Measurements from ENCODE around the gene BTRC.

BTRC gene

DNA sequence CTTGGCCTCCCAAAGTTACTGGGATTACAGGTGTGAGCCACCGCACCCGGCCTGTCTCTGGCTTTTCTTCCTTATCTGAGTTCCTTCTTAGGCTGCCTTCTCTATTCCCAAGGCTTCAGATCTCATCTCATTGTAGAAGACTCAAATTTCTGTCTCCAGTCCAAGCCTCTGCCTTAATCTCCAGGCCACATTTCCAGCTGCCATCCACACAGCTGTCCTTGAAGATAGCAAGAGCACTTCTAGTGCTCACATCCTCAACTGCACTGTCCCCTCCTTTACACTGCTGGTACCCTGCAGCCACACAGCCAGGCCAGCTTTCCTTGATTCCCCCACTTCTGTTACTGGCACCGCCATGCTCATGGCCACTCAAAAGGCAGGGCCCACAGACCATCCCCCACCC, 198.5 kb downstream of the BTRC start:
- TF ChIP-seq, protein P1, sequence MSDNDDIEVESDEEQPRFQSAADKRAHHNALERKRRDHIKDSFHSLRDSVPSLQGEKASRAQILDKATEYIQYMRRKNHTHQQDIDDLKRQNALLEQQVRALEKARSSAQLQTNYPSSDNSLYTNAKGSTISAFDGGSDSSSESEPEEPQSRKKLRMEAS (IDR thresholded peaks at IDR 0.05; ENCODE audit: low read depth, low read length) = no peak
- TF ChIP-seq POLR2A (IDR thresholded peaks at IDR 0.05; ENCODE audit: extremely low read depth, insufficient read length) (no peak), MYC (IDR thresholded peaks at IDR 0.05; ENCODE audit: low read depth, low read length) (no peak)
- TF ChIP-seq, protein P2, sequence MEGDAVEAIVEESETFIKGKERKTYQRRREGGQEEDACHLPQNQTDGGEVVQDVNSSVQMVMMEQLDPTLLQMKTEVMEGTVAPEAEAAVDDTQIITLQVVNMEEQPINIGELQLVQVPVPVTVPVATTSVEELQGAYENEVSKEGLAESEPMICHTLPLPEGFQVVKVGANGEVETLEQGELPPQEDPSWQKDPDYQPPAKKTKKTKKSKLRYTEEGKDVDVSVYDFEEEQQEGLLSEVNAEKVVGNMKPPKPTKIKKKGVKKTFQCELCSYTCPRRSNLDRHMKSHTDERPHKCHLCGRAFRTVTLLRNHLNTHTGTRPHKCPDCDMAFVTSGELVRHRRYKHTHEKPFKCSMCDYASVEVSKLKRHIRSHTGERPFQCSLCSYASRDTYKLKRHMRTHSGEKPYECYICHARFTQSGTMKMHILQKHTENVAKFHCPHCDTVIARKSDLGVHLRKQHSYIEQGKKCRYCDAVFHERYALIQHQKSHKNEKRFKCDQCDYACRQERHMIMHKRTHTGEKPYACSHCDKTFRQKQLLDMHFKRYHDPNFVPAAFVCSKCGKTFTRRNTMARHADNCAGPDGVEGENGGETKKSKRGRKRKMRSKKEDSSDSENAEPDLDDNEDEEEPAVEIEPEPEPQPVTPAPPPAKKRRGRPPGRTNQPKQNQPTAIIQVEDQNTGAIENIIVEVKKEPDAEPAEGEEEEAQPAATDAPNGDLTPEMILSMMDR (IDR thresholded peaks at IDR 0.05; ENCODE audit: low read depth, low read length) = no peak
- H3K4me3 ChIP-seq (ENCODE audit: low read depth, low read length) = no peak overlapping the region
- no peak for DNase-seq (ENCODE audit: low read depth)

DNA sequence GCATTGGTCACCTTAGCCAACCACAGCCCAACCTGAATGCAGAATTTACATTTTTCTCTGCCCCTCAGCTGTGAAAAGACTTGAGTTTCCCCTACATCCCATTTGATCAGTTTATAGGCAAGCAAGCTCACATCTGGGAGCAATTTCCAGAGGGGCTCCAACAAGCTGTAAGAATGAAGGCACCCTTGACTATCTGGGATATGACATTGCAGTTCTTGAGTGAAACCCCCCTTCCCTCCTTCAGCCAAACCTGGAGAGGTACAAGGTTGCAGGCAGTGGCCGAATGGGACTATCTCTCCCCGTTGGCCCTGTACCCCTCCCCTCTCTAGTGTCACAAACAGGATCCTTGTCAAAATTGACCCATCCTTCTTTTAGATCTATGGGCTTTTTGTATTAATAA, 203.6 kb downstream of the BTRC start:
- TF ChIP-seq MYC (IDR thresholded peaks at IDR 0.05; ENCODE audit: low read depth, low read length) = no peak
- TF ChIP-seq, protein P1 (IDR thresholded peaks at IDR 0.05; ENCODE audit: low read depth, low read length) = no peak
- TF ChIP-seq POLR2A (IDR thresholded peaks at IDR 0.05; ENCODE audit: extremely low read depth, insufficient read length) = no peak
- TF ChIP-seq, protein P2 (IDR thresholded peaks at IDR 0.05; ENCODE audit: low read depth, low read length) = no peak
- no peak for DNase-seq (ENCODE audit: low read depth)
- H3K4me3 ChIP-seq (ENCODE audit: low read depth, low read length) = no peak overlapping the region

GRCh38 chr10:101558204-101558603, 204.2 kb downstream of the BTRC start:
- TF ChIP-seq POLR2A (IDR thresholded peaks at IDR 0.05; ENCODE audit: extremely low read depth, insufficient read length) (no peak), MYC (IDR thresholded peaks at IDR 0.05; ENCODE audit: low read depth, low read length) (no peak)
- TF ChIP-seq, protein P1 (IDR thresholded peaks at IDR 0.05; ENCODE audit: low read depth, low read length) = no peak
- TF ChIP-seq, protein P2 (IDR thresholded peaks at IDR 0.05; ENCODE audit: low read depth, low read length) = no peak
- no peak for DNase-seq (ENCODE audit: low read depth)
- H3K4me3 ChIP-seq (ENCODE audit: low read depth, low read length) = no peak overlapping the region

- no peak overlapping the region for H3K4me3 ChIP-seq (ENCODE audit: low read depth, low read length)
- TF ChIP-seq MYC (IDR thresholded peaks at IDR 0.05; ENCODE audit: low read depth, low read length) (no peak), POLR2A (IDR thresholded peaks at IDR 0.05; ENCODE audit: extremely low read depth, insufficient read length) (no peak)
- TF ChIP-seq, protein P2 (IDR thresholded peaks at IDR 0.05; ENCODE audit: low read depth, low read length) = no peak
- TF ChIP-seq, protein P1 (IDR thresholded peaks at IDR 0.05; ENCODE audit: low read depth, low read length) = no peak
- no peak for DNase-seq (ENCODE audit: low read depth)
Observed at GRCh38 chr10:101558671-101559595, 205.0 kb downstream of the BTRC start.

DNA sequence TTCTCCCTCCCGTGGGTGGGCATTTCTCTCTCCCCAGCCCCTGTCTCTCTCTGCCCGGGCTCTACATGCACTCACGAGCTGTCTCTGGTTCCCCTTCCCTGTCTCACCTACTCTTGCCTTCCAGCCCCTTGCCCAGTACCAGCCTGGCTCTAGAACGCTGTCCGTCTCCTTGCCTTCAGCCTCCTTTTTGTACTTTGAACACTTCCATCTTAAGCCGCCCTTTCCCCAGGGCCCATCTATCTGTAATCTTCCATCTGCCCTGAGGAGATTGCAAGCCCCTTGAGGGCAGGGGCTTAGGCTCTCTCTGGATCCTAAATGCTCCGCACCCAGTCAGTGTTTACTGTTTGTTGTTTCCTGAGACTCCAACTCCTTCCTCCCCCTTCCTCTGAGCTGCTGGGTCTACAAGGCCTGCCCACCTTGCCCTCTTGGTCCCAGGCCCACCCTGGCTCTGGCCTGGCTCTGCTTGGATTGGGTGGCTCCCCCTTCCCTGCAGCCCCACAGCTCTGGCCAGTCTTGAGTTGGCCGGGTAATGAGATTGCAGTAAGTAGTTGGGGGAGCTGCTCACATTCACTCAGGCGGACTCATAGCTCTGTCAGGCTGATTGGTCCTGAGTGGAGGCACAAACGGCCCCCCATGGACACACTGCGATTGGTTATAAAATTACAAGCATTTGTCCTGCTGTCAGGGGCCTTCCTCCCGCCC, 205.8 kb downstream of the BTRC start:
- TF ChIP-seq, protein P1 (IDR thresholded peaks at IDR 0.05; ENCODE audit: low read depth, low read length) = no peak
- TF ChIP-seq, protein P2 (IDR thresholded peaks at IDR 0.05; ENCODE audit: low read depth, low read length) = no peak
- no peak for TF ChIP-seq POLR2A (IDR thresholded peaks at IDR 0.05; ENCODE audit: extremely low read depth, insufficient read length)
- H3K4me3 ChIP-seq (ENCODE audit: low read depth, low read length) = no peak overlapping the region

More for the DNA sequence above, 205.8 kb downstream of the BTRC start:
- no peak for DNase-seq (ENCODE audit: low read depth)

All from NB4 (cell line).